BE2C (cell line): Measurements from ENCODE around the gene PARD3.
"Not testable (repeated sequence)": the region's sequence is repeated elsewhere in the genome, so short reads cannot be mapped to it uniquely, and the experiment has no call there.

ENCODE experiments used
- DNase-seq: peaks from one replicate; pipeline ENCODE4 v3.0.0-alpha.2; 2020
- H3K27me3 ChIP-seq: fragments of 250-450 bp; sonication (Bioruptor Pico); 2 replicates; pipeline ENCODE4 v1.5.1; 2020; ENCODE audit warnings: mild to moderate bottlenecking
- H3K36me3 ChIP-seq: fragments of 250-450 bp; sonication (Bioruptor Pico); 2 replicates; pipeline ENCODE4 v1.5.1; 2020; ENCODE audit warnings: mild to moderate bottlenecking
- H3K4me1 ChIP-seq: fragments of 250-450 bp; sonication (Bioruptor Pico); 2 replicates; pipeline ENCODE4 v1.5.1; 2020
- H3K4me3 ChIP-seq: 2 replicates; pipeline ENCODE4 v1.5.1; 2011; ENCODE audit warnings: low read depth, low read length
- H3K9me3 ChIP-seq: fragments of 250-450 bp; sonication (Bioruptor Pico); 2 replicates; pipeline ENCODE4 v1.5.1; 2020
- TF ChIP-seq, protein P1 (sequence below): IDR thresholded peaks from 2 replicates; pipeline ENCODE4 v1.5.1; 2012; ENCODE audit warnings: mild to moderate bottlenecking, low read depth, low read length

PARD3 gene

DNA sequence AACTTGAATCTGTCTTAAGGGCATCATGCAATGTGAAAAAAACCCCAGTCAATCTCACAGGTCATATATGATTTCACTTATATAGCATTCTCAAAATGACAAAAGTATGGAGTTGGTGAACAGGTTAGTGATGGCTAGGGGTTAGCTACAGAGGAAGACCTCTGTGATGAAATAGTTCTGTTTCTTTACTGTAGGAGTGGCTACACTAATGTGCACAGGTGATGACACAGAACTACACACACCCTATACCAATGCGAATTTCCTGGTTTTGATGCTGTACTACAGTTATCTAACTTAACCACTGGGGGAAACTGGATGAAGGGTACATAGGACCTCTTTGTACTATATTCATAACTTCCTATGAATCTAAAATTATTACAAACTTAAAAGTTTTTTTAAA lies 541.8 kb downstream of the PARD3 start:
- H3K36me3 ChIP-seq, result no peaks in the 10 kb centered on the region
- no peaks in the 10 kb centered on the region for H3K9me3 ChIP-seq
- no peak for DNase-seq
- no peak overlapping the region for H3K4me3 ChIP-seq
- no peaks in the 10 kb centered on the region; the same call in 1 of the 2 replicates for H3K4me1 ChIP-seq
- H3K27me3 ChIP-seq, result no peaks in the 10 kb centered on the region
- TF ChIP-seq, protein P1, sequence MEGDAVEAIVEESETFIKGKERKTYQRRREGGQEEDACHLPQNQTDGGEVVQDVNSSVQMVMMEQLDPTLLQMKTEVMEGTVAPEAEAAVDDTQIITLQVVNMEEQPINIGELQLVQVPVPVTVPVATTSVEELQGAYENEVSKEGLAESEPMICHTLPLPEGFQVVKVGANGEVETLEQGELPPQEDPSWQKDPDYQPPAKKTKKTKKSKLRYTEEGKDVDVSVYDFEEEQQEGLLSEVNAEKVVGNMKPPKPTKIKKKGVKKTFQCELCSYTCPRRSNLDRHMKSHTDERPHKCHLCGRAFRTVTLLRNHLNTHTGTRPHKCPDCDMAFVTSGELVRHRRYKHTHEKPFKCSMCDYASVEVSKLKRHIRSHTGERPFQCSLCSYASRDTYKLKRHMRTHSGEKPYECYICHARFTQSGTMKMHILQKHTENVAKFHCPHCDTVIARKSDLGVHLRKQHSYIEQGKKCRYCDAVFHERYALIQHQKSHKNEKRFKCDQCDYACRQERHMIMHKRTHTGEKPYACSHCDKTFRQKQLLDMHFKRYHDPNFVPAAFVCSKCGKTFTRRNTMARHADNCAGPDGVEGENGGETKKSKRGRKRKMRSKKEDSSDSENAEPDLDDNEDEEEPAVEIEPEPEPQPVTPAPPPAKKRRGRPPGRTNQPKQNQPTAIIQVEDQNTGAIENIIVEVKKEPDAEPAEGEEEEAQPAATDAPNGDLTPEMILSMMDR, result no peak

DNA sequence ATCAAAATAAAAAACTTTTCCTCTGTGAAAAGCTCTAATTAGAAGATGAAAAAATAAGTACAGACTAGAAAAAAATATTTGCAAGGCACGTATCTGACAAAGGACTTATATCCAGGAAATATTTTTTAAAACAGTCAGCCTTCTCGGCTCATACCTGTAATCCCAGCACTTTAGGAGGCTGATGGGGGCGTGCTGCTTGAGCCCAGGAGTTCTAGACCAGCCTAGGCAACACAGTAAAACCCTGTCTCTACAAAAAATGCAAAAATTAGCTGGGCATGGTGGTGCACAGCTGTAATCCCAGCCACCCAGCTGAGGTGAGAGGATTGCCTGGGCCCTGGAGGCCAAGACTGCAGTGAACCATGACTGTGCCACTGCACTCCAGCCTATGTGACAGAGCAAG lies 542.8 kb downstream of the PARD3 start:
- no peaks in the 10 kb centered on the region for H3K36me3 ChIP-seq

GRCh38 chr10:34268410-34268809 lies 546.7 kb downstream of the PARD3 start:
- DNase-seq, H3K4me3 ChIP-seq, H3K4me1 ChIP-seq, H3K36me3 ChIP-seq, H3K27me3 ChIP-seq, H3K9me3 ChIP-seq: not testable (repeated sequence)

More for the DNA sequence above, 542.8 kb downstream of the PARD3 start:
- Histone ChIP-seq H3K9me3 (no peaks in the 10 kb centered on the region), H3K4me1 (no peaks in the 10 kb centered on the region), H3K27me3 (no peaks in the 10 kb centered on the region), H3K4me3 (no peak overlapping the region)
- no peak for DNase-seq
- TF ChIP-seq, protein P1, result no peak

DNA sequence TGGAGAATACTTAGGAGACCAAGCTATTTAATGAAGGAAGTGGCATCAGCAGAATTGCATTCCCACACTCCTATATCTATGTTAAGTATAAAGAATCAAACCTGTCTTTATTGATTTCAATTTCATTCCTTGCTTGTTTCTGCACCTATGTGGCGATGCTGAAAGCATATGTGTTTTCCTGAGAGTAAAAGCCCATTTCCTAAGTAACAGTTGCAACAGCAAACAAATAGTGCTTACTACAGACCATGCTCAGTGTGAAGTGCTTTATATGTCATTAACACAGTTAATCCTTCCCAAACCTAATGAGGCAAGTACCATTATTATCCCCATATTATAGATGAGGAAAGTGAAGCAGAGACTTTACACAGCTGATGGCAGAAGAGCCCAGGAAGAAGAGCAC lies 552.1 kb downstream of the PARD3 start:
- H3K9me3 ChIP-seq, result no peaks in the 10 kb centered on the region
- no peaks in the 10 kb centered on the region for H3K27me3 ChIP-seq
- no peak for DNase-seq
- H3K4me1 ChIP-seq, result no peaks in the 10 kb centered on the region
- TF ChIP-seq, protein P1, result no peak
- H3K36me3 ChIP-seq, result no peaks in the 10 kb centered on the region
- H3K4me3 ChIP-seq, result no peak overlapping the region

GRCh38 chr10:34260904-34261303 lies 554.2 kb downstream of the PARD3 start:
- DNase-seq, result no peak
- Histone ChIP-seq H3K9me3 (no peaks in the 10 kb centered on the region), H3K36me3 (no peaks in the 10 kb centered on the region), H3K4me3 (no peak overlapping the region), H3K27me3 (no peaks in the 10 kb centered on the region), H3K4me1 (no peaks in the 10 kb centered on the region)
- TF ChIP-seq, protein P1, result no peak

- TF ChIP-seq, protein P1, result no peak
- Histone ChIP-seq H3K4me1 (peaks cover 4% of the 10 kb centered on the region; the same call in 1 of the 2 replicates), H3K36me3 (no peaks in the 10 kb centered on the region), H3K27me3 (no peaks in the 10 kb centered on the region), H3K4me3 (no peak overlapping the region), H3K9me3 (no peaks in the 10 kb centered on the region)
- DNase-seq, result no peak
Observed at GRCh38 chr10:34256216-34256615, 558.9 kb downstream of the PARD3 start.

DNA sequence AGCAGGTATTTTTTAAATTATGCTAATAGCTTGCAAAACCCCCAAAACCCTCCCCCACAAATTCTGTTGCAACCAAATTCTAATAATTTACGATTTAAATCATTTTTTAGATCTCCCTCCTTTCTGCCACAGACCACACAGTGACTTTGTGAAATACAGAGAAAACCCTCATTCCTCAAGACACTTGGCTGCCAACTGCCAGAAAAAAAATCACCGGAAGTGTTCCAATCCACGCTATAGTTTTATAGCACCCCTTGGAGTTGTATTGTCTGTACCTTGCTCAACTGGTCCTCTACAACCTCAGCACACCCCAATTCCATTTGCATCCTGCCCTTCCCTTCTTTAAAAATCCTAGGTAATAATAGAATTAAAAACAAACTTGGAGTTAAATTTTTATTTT lies 560.1 kb downstream of the PARD3 start:
- Histone ChIP-seq H3K27me3 (no peaks in the 10 kb centered on the region), H3K9me3 (no peaks in the 10 kb centered on the region), H3K4me3 (no peak overlapping the region), H3K4me1 (peaks cover 4% of the 10 kb centered on the region; the same call in 1 of the 2 replicates), H3K36me3 (no peaks in the 10 kb centered on the region)
- TF ChIP-seq, protein P1, result no peak
- no peak for DNase-seq
